ENCODE data around the gene LYZL2. TPM values are rescaled to one million over a fixed set of nuclear protein-coding genes. Genes with fewer than 3 reads are reported as not detected.
"Not testable (repeated sequence)": the region's sequence is repeated elsewhere in the genome, so short reads cannot be mapped to it uniquely, and the experiment has no call there.

The LYZL2 gene
- total RNA-seq, 4 donors from 2014 or later, result not detected

GRCh38 chr10:30625080-30625479 is 4.5 kb downstream of the LYZL2 start:
- WGBS, result 83% methylated on average over 3 of the region's 3 CpGs
- Histone ChIP-seq H3K9me3 (no peaks in the 10 kb centered on the region), H3K36me3 (no peaks in the 10 kb centered on the region), H3K4me1 (no peaks in the 10 kb centered on the region), H3K4me3 (no peak overlapping the region), H3K27ac (replicated peaks in 1 of 4) (no peak overlapping the region), H3K27me3 (no peaks in the 10 kb centered on the region)
- intact Hi-C loops (cut with DNase I), result no loop called here
- DNase-seq (ENCODE audit: extremely low spot score), result no peak
- TF ChIP-seq CTCF (IDR thresholded peaks at IDR 0.05), result no peak
- TF ChIP-seq EP300 (IDR thresholded peaks at IDR 0.05), result no peak
- TF ChIP-seq POLR2A (IDR thresholded peaks at IDR 0.05; ENCODE audit: low read depth), result no peak
- no peak for TF ChIP-seq POLR2AphosphoS5 (IDR thresholded peaks at IDR 0.05)

- H3K4me1 ChIP-seq, result no peaks in the 10 kb centered on the region
- WGBS, result 92% methylated on average over 5 of the region's 5 CpGs
These were observed 9.6 kb downstream of the LYZL2 start for GRCh38 chr10:30619966-30620365.

GRCh38 chr10:30617070-30617469 is 12.5 kb downstream of the LYZL2 start:
- H3K27me3 ChIP-seq, result no peaks in the 10 kb centered on the region
- no peaks in the 10 kb centered on the region for H3K4me1 ChIP-seq
- no peak overlapping the region for H3K27ac ChIP-seq (replicated peaks in 1 of 4)
- H3K36me3 ChIP-seq, result no peaks in the 10 kb centered on the region
- intact Hi-C loops (cut with DNase I), result no loop called here
- TF ChIP-seq CTCF (IDR thresholded peaks at IDR 0.05) (no peak), POLR2AphosphoS5 (IDR thresholded peaks at IDR 0.05) (no peak)
- DNase-seq (ENCODE audit: extremely low spot score), result no peak
- 89% methylated on average over 7 of the region's 7 CpGs for WGBS
- H3K9me3 ChIP-seq, result no peaks in the 10 kb centered on the region
- H3K4me3 ChIP-seq, result no peak overlapping the region

More at GRCh38 chr10:30619966-30620365, 9.6 kb downstream of the LYZL2 start:
- no peak overlapping the region for H3K4me3 ChIP-seq
- H3K36me3 ChIP-seq, result no peaks in the 10 kb centered on the region
- no peak overlapping the region for H3K27ac ChIP-seq (replicated peaks in 1 of 4)
- H3K9me3 ChIP-seq, result no peaks in the 10 kb centered on the region
- H3K27me3 ChIP-seq, result no peaks in the 10 kb centered on the region
- no peak for DNase-seq (ENCODE audit: extremely low spot score)
- TF ChIP-seq POLR2AphosphoS5 (IDR thresholded peaks at IDR 0.05) (no peak), POLR2A (IDR thresholded peaks at IDR 0.05; ENCODE audit: low read depth) (no peak), EP300 (IDR thresholded peaks at IDR 0.05) (no peak), CTCF (IDR thresholded peaks at IDR 0.05) (no peak)
- intact Hi-C loops (cut with DNase I), result no loop called here

- intact Hi-C loops (cut with DNase I); H3K27ac ChIP-seq (replicated peaks in 1 of 4); DNase-seq (ENCODE audit: extremely low spot score); H3K36me3 ChIP-seq; H3K9me3 ChIP-seq; H3K4me1 ChIP-seq; H3K4me3 ChIP-seq; H3K27me3 ChIP-seq: not testable (repeated sequence)
- 95% methylated on average over 8 of the region's 8 CpGs for WGBS
These were observed 18.5 kb downstream of the LYZL2 start for GRCh38 chr10:30611041-30611440.

- no peaks in the 10 kb centered on the region for H3K36me3 ChIP-seq
- H3K9me3 ChIP-seq, result no peaks in the 10 kb centered on the region
- intact Hi-C loops (cut with DNase I), result no loop called here
- H3K27me3 ChIP-seq, result no peaks in the 10 kb centered on the region
- H3K27ac ChIP-seq (replicated peaks in 1 of 4), result no peak overlapping the region
- 97% methylated on average over 6 of the region's 6 CpGs for WGBS
- TF ChIP-seq CTCF (IDR thresholded peaks at IDR 0.05) (no peak), POLR2A (IDR thresholded peaks at IDR 0.05; ENCODE audit: low read depth) (no peak), EP300 (IDR thresholded peaks at IDR 0.05) (no peak)
- H3K4me3 ChIP-seq, result no peak overlapping the region
- DNase-seq (ENCODE audit: extremely low spot score), result no peak
- H3K4me1 ChIP-seq, result no peaks in the 10 kb centered on the region
These were observed 21.7 kb downstream of the LYZL2 start for GRCh38 chr10:30607814-30608213.
